Left ventricle myocardium inferior (tissue), 1 donor: Measurements from ENCODE around the gene PTGDS. TPM values are rescaled to one million over a fixed set of nuclear protein-coding genes. Genes with fewer than 3 reads are reported as not detected.
A peak's percentile ranks its signal among the peaks of the same experiment; 100 is the strongest.

ENCODE experiments used
- DNase-seq: peaks from one replicate; pipeline ENCODE4 v3.0.0-alpha.2; 2020
- H3K27ac ChIP-seq: fragments of 200-600 bp; replicated peaks from 2 replicates; pipeline ENCODE4 v1.8.0; 2021
- H3K27me3 ChIP-seq: fragments of 200-600 bp; 2 replicates; pipeline ENCODE4 v1.8.0; 2021; ENCODE audit warnings: low read depth
- H3K36me3 ChIP-seq: fragments of 200-600 bp; 2 replicates; pipeline ENCODE4 v1.8.0; 2021
- H3K4me1 ChIP-seq: fragments of 200-600 bp; 2 replicates; pipeline ENCODE4 v1.8.0; 2021
- H3K4me3 ChIP-seq: fragments of 200-600 bp; 2 replicates; pipeline ENCODE4 v1.8.0; 2021; ENCODE audit warnings: mild to moderate bottlenecking, moderate library complexity
- H3K9me3 ChIP-seq: fragments of 200-600 bp; replicated peaks from 2 replicates; pipeline ENCODE4 v1.8.0; 2021
- intact Hi-C: fragments of 100-400 bp; cut with micrococcal nuclease; formaldehyde crosslinking; loops from one replicate; pipeline ENCODE4 v1.11.0; 2022
- total RNA-seq: library from RNA; stranded (reverse); fragmentation: NEBNext Ultra II Directional; extraction: Animal tissue kit (Norgen Biotek cat#: 25700); gene quantifications from one replicate; pipeline ENCODE4 v1.2.1, GENCODE V29; 2021
- TF ChIP-seq, protein P1 (sequence below): fragments of 200-600 bp; IDR thresholded peaks from 2 replicates; pipeline ENCODE4 v1.8.0; 2021; ENCODE audit warnings: antibody characterized with exemption, mild to moderate bottlenecking, borderline replicate concordance
- donor health status: DM: no; HTN: yes; CAD: no; lungs with severe emphysema.

PTGDS gene
- total RNA-seq, 1 donor from 2014 or later, result 3,579 TPM

DNA sequence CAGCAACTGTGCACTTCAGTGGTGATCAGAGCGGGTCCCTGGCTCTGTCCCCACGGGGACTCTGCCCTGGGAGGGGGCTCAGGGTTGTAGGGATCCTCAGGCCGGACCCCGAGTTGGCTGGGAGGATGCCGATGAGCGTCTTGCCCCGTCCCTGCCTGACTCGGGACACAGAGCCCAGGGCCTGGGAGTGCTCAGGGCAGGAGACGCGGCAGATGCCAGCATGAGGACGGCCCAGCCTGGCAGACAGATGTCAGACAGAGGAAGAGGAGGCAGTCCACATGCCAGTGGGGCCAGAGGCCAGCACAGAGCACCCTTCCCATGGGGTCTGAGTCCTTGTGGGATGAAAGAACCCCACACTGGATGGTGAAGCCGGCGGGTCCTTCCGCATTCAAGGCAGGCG is 14.0 kb upstream of the PTGDS start:
- no peak for DNase-seq
- intact Hi-C loops, result no loop called here
- Histone ChIP-seq H3K27ac (no peak overlapping the region), H3K4me1 (peaks cover 49% of the 10 kb centered on the region), H3K27me3 (no peaks in the 10 kb centered on the region), H3K9me3 (no peaks in the 10 kb centered on the region), H3K36me3 (no peaks in the 10 kb centered on the region), H3K4me3 (no peak overlapping the region)
- TF ChIP-seq, protein P1, sequence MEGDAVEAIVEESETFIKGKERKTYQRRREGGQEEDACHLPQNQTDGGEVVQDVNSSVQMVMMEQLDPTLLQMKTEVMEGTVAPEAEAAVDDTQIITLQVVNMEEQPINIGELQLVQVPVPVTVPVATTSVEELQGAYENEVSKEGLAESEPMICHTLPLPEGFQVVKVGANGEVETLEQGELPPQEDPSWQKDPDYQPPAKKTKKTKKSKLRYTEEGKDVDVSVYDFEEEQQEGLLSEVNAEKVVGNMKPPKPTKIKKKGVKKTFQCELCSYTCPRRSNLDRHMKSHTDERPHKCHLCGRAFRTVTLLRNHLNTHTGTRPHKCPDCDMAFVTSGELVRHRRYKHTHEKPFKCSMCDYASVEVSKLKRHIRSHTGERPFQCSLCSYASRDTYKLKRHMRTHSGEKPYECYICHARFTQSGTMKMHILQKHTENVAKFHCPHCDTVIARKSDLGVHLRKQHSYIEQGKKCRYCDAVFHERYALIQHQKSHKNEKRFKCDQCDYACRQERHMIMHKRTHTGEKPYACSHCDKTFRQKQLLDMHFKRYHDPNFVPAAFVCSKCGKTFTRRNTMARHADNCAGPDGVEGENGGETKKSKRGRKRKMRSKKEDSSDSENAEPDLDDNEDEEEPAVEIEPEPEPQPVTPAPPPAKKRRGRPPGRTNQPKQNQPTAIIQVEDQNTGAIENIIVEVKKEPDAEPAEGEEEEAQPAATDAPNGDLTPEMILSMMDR, result no peak

- H3K27me3 ChIP-seq, result no peaks in the 10 kb centered on the region
- H3K36me3 ChIP-seq, result no peaks in the 10 kb centered on the region
- no peak for DNase-seq
- TF ChIP-seq, protein P1, result no peak
- H3K4me1 ChIP-seq, result peaks cover 53% of the 10 kb centered on the region
- intact Hi-C loops, result no loop called here
- no peaks in the 10 kb centered on the region for H3K9me3 ChIP-seq
- no peak overlapping the region for H3K27ac ChIP-seq
- H3K4me3 ChIP-seq, result no peak overlapping the region
Observed at GRCh38 chr9:136963751-136964150, 13.6 kb upstream of the PTGDS start.

DNA sequence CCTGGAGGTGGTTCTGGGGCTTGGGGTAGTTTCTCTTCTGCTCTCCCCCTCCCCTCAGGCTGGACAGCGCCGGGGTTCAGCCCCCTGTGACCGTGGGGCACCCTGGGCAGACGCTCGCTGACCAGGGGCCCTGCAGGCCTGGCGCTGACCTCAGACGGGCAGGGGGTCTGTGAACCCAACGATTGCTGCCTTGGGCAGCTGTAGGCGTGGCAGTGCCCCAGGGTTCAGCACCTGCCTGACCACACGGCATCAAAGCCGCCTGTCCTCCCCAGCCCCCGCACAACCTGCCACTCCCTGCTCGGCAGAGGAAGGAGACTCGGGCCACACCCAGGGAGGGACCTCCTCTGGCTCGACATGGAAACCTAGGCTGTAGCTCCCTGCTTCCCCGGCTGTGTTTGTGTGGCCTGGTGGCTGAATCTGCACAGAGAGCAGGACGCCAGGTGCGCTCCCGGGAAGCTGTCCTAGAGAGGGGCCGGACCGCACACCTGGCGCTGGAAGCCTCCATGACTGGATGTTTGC is 13.1 kb upstream of the PTGDS start:
- Histone ChIP-seq H3K9me3 (no peaks in the 10 kb centered on the region), H3K4me3 (no peak overlapping the region), H3K4me1 (peaks cover 56% of the 10 kb centered on the region), H3K27me3 (no peaks in the 10 kb centered on the region), H3K36me3 (no peaks in the 10 kb centered on the region), H3K27ac (no peak overlapping the region)
- no peak for DNase-seq
- TF ChIP-seq, protein P1, result no peak
- intact Hi-C loops, result no loop called here

GRCh38 chr9:136964833-136965422 is 12.4 kb upstream of the PTGDS start:
- TF ChIP-seq, protein P1, result no peak
- Histone ChIP-seq H3K27me3 (no peaks in the 10 kb centered on the region), H3K27ac (no peak overlapping the region), H3K4me3 (no peak overlapping the region), H3K4me1 (peaks cover 56% of the 10 kb centered on the region), H3K36me3 (no peaks in the 10 kb centered on the region), H3K9me3 (no peaks in the 10 kb centered on the region)
- intact Hi-C loops, result no loop called here
- no peak for DNase-seq

GRCh38 chr9:136965771-136966484 is 11.4 kb upstream of the PTGDS start:
- Histone ChIP-seq H3K9me3 (no peaks in the 10 kb centered on the region), H3K27me3 (no peaks in the 10 kb centered on the region), H3K27ac (no peak overlapping the region), H3K4me1 (peaks cover 60% of the 10 kb centered on the region), H3K36me3 (no peaks in the 10 kb centered on the region), H3K4me3 (peak overlapping the region; percentile 34)
- DNase-seq, result no peak
- TF ChIP-seq, protein P1, result no peak
- intact Hi-C loops, result no loop called here
